H7 (cell line): Measurements from ENCODE around the gene APMAP. TPM values are rescaled to one million over a fixed set of nuclear protein-coding genes. Genes with fewer than 3 reads are reported as not detected.
"Not testable (repeated sequence)": the region's sequence is repeated elsewhere in the genome, so short reads cannot be mapped to it uniquely, and the experiment has no call there.

ENCODE experiments used
- DNase-seq: peaks from one replicate; pipeline ENCODE4 v3.0.0; 2012
- H3K27me3 ChIP-seq: 2 replicates; pipeline ENCODE4 v1.6.0; 2011; ENCODE audit warnings: mild to moderate bottlenecking, low read length; ENCODE audit not compliant: control insufficient read depth, insufficient read depth
- H3K36me3 ChIP-seq: replicated peaks from 2 replicates; pipeline ENCODE4 v1.5.1; 2011; ENCODE audit warnings: low read length; ENCODE audit not compliant: control insufficient read depth, insufficient read depth
- H3K4me3 ChIP-seq: 2 replicates; pipeline ENCODE4 v1.5.1; 2011; ENCODE audit warnings: low read depth, mild to moderate bottlenecking, control low read depth, low read length, moderate library complexity; ENCODE audit not compliant: insufficient read depth
- total RNA-seq: library from RNA; depleted of rRNA; stranded (reverse); fragments of >200 nt; shearing (Covaris generic); gene quantifications from 2 replicates; pipeline ENCODE4 v1.2.3, GENCODE V29; 2014

The APMAP gene
- total RNA-seq, 1 experiment from 2014 or later, result 63.5 TPM

DNA sequence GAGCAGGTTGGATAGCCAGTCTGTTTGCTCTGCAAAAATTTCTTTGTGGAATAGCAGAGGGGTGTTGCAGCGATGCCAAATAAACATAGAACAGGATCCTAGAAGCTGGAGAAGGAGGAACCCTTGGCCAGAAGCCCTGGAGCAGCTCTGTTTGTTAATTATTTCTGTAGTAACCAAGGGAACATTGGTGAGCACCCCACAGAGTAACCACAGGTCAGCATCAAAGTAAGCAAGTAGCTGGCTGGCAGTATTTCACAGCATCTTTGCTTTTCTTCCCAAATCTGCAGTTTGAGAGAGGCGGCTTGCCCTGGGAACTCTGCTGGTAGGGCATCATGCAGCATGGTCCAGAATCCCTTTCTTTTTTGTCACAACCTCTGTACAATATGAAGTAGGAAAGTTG lies 12.7 kb upstream of the APMAP start:
- Histone ChIP-seq H3K4me3 (no peak overlapping the region), H3K27me3 (no peaks in the 10 kb centered on the region), H3K36me3 (no peaks in the 10 kb centered on the region)
- no peak for DNase-seq

- peaks cover 2% of the 10 kb centered on the region; the same call in 1 of the 2 replicates for H3K27me3 ChIP-seq
- DNase-seq, result no peak
- no peak overlapping the region for H3K4me3 ChIP-seq
- no peaks in the 10 kb centered on the region for H3K36me3 ChIP-seq
Measured at GRCh38 chr20:25003002-25003401, 10.5 kb upstream of the APMAP start.

GRCh38 chr20:25001323-25001722 lies 8.8 kb upstream of the APMAP start:
- not testable (repeated sequence) for H3K36me3 ChIP-seq

DNA sequence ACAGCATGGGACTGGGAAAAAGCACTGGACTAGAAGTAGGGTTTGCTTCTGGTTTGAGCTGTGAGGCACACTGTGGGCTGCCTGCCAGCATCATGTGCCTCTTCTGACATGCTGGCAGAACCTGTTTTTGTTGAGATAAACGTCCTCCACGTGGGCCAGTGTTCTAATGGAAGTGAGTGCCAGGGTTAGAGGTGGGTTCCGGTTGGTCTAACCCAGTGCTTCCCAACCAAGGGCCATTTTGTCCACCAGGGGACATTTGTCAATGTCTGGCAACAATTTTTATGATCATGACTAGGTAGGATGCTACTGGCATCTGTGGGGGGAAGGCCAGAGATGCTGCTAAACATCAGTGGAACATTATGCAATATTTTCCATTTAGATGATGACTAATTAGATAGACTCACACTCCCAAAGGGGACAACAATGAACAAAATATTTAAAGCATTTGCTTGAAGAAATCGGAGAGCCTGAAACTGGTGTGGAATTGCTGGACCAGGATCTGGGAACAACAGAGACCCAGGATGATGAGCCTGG lies 7.8 kb upstream of the APMAP start:
- Histone ChIP-seq H3K27me3 (peaks cover 2% of the 10 kb centered on the region; the same call in 1 of the 2 replicates), H3K4me3 (no peak overlapping the region), H3K36me3 (no peaks in the 10 kb centered on the region)
- no peak for DNase-seq

More at GRCh38 chr20:25001323-25001722, 8.8 kb upstream of the APMAP start:
- not testable (repeated sequence) for H3K27me3 ChIP-seq, DNase-seq, H3K4me3 ChIP-seq

- Histone ChIP-seq H3K27me3 (peaks cover 2% of the 10 kb centered on the region; the same call in 1 of the 2 replicates), H3K36me3 (no peaks in the 10 kb centered on the region), H3K4me3 (no peak overlapping the region)
- no peak for DNase-seq
Measured at GRCh38 chr20:24999568-24999967, 7.0 kb upstream of the APMAP start.

DNA sequence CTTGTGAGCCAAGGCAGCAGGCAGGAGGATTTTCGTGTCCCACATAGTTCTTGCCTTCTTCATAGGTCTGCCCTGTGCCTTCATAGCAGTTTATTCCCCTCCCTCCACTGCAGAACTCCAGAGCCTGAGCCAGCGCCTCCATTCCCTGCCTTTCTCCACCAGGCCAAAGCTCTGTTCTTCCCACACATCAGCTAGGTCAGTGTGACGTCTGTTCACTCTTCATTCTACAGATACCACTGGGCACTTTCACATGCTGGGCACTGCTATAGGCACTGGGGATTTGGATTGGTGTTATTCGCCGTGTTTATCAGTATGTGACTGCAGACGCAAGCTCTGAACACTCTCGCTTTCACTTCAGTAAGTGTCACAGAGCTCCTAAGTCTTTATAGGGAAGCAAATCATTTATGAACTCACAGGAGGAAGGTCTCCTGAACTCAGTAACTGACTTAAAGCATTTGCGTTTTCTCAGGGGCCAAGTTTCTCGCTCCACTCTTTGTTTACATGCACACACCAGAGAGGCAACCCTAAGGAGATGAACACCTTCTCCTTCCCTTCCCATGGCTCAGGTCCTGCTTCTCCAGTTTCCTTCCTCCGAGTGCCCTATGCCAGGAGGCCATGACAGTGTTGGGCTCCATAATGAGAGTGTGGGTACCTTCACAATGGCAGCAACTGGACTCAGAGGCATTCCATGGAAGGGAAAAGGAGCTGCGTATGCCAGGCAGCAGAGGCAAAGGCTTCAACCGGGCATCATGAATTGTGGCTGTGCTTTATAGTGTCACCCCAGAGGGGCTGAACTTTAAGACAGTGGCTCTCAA lies 6.3 kb upstream of the APMAP start:
- Histone ChIP-seq H3K27me3 (peaks cover 2% of the 10 kb centered on the region; the same call in 1 of the 2 replicates), H3K4me3 (no peak overlapping the region), H3K36me3 (no peaks in the 10 kb centered on the region)
- no peak for DNase-seq

- DNase-seq, result no peak
- Histone ChIP-seq H3K4me3 (no peak overlapping the region), H3K36me3 (no peaks in the 10 kb centered on the region), H3K27me3 (peaks cover 2% of the 10 kb centered on the region; the same call in 1 of the 2 replicates)
Measured at GRCh38 chr20:24998121-24998520, 5.6 kb upstream of the APMAP start.

DNA sequence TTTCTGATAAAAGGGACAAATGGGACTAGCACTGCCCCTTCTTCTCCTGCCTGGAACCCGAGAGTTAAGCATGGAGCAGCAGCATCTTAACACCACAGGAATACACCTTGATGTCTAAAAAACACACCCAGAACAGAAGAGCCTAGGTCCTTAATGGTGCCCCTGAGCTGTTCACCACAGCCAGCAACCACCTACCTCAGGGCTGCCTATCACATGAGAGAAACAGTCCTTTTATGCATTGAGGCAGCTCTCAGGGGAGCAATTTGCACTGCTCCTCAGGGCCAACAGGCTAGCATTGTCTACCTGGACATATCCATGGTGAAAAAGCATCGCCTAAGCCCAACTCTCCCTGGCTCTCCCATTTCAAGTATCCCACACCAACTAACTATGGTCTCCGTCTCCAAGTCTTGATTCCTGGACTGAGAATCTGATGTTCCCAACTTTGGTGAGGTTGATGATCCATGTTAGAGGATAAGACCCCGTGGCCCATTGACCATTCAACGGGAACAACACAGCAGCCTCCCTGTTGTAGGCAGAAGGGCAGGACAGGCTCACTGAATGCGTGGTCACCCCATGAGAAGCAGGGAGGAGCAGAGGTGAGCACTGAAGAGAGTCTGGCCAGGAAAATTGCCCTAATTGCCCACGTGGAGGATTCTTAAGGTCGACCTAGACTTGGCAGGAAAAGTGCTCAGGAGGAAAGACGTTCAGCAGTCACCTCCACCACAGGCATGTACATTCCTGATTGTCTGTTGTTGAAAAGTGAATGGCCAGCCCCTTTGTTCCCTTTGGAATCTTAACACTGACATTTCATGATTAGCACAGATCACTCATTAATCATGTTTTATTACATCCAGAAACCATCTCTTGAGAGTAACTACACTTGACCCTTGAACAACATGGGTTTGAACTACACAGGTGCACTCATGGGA lies 4.2 kb upstream of the APMAP start:
- Histone ChIP-seq H3K27me3 (peaks cover 2% of the 10 kb centered on the region; the same call in 1 of the 2 replicates), H3K36me3 (no peaks in the 10 kb centered on the region), H3K4me3 (no peak overlapping the region)
- no peak for DNase-seq

DNA sequence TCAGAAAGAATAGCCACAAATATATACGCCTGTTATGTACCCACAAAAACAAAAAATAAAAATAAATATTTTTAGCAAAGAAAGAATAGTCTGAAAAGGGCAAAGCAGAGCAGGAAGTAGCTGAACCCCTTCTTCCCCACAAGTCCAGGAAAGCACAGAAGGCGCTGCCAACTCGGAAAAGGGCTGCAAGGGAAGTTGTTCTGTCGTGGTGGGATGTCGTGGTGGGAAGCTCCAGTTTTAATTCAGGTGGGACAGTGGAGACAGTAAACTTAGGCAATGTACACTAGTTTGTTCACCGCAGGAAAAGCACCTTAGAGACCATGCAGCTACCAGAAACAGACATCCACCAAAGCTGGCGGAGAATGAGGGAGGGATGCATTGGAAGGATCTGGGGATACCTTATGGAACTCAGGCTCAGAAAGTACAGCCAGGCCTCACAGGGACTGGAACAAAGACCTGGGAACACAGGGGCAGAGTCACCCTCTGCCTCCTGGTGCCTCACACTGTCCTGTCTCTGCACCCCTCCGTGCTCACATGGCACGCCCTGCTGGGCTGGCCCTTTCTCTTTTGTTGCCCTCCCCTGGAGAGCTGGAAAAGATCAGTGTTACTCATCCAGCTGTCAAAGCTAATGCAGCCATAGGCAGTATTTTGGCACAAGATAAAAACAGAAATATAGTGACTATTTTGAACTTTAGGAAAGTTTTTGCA lies 3.3 kb upstream of the APMAP start:
- H3K27me3 ChIP-seq, result peaks cover 2% of the 10 kb centered on the region; the same call in 1 of the 2 replicates
- no peaks in the 10 kb centered on the region for H3K36me3 ChIP-seq
- no peak overlapping the region for H3K4me3 ChIP-seq
- no peak for DNase-seq

DNA sequence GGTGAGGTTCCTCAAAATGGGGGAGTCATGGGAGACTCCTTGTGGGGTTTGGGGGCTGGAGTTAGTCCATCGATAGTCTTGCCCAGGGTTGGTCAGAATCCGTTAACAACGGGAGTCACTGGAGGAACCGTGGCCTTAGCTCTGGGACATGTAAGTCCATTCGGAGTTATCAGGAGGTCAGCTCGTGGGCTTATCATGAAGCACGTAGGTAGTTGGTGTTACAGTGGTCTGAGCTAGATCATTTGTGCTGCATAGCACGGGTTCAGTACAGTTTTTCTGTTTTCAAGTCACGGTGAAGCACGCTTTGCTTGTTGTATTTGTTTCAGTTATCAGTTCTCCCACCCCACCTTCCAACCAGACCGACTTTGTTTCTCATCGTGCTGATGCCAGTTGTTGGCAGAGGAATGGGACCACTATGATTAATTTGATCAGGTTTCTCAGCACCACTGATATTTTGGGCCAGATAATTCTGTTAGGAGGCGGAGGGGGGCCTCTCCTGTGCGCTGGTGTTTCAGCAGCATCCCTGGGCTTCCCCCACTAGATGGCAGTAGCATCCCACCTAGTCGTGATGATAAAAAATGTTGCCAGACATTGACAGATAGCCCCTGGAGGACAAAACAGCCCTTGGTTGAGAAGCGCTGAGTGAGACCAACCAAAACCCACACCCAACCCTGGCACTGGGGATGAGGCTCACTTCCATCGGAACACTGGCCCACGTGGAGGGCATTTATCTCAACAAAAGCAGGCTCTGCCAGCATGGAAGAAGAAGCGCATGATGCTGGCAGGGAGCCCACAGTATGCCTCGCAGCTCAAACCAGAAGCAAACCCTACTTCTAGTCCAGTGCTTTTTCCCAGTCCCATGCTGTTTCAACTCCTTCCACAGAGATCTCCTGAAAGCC lies 2.2 kb upstream of the APMAP start:
- Histone ChIP-seq H3K36me3 (no peaks in the 10 kb centered on the region), H3K27me3 (peaks cover 2% of the 10 kb centered on the region; the same call in 1 of the 2 replicates), H3K4me3 (no peak overlapping the region)
- DNase-seq, result peak; percentile 88

DNA sequence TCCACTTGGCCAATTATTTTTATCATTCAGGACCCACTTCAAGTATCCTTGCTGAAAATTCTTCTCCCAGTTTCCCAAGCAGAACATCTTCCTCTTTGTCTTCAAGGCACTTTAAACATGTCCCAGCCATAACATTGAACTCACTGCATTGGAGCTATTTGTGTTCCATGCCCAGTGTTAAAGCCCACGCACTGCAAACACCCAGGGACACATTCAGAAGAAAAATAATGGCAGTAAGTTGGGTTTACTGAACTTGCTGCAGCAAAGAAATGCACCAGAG lies 1.6 kb upstream of the APMAP start:
- Histone ChIP-seq H3K27me3 (peaks cover 2% of the 10 kb centered on the region; the same call in 1 of the 2 replicates), H3K36me3 (no peaks in the 10 kb centered on the region), H3K4me3 (no peak overlapping the region)
- DNase-seq, result no peak

GRCh38 chr20:24993337-24994185 lies 1.0 kb upstream of the APMAP start:
- Histone ChIP-seq H3K36me3 (no peaks in the 10 kb centered on the region), H3K27me3 (peaks cover 2% of the 10 kb centered on the region; the same call in 1 of the 2 replicates), H3K4me3 (no peak overlapping the region; the same call in 1 of the 2 replicates)
- DNase-seq, result no peak
